Gastrocnemius medialis (tissue), 4 donors: ENCODE results near the gene PROM1.

ENCODE experiments used
- POLR2A ChIP-seq, 2 donors: fragments of 450-650 bp; IDR thresholded peaks; one replicate each; pipeline ENCODE4 v1.6.1; 2017; ENCODE audit warnings: antibody characterized with exemption in 2 of 2, mild to moderate bottlenecking in 2 of 2, moderate library complexity in 2 of 2
- TF ChIP-seq, protein P1 (sequence below), 5 experiments: fragments of 450-650 bp in 3 of 5; fragments of 200-600 bp in 2 of 5; sonication (generic) in 2 of 5; IDR thresholded peaks in 4 of 5; conservative IDR thresholded peaks in 1 of 5; 1 replicate in 4 of 5; 2 replicates in 1 of 5; pipeline ENCODE4 v1.5.1; 2016 to 2019; ENCODE audit warnings: antibody characterized with exemption in 5 of 5, mild to moderate bottlenecking in 3 of 5, moderate library complexity in 3 of 5

DNA sequence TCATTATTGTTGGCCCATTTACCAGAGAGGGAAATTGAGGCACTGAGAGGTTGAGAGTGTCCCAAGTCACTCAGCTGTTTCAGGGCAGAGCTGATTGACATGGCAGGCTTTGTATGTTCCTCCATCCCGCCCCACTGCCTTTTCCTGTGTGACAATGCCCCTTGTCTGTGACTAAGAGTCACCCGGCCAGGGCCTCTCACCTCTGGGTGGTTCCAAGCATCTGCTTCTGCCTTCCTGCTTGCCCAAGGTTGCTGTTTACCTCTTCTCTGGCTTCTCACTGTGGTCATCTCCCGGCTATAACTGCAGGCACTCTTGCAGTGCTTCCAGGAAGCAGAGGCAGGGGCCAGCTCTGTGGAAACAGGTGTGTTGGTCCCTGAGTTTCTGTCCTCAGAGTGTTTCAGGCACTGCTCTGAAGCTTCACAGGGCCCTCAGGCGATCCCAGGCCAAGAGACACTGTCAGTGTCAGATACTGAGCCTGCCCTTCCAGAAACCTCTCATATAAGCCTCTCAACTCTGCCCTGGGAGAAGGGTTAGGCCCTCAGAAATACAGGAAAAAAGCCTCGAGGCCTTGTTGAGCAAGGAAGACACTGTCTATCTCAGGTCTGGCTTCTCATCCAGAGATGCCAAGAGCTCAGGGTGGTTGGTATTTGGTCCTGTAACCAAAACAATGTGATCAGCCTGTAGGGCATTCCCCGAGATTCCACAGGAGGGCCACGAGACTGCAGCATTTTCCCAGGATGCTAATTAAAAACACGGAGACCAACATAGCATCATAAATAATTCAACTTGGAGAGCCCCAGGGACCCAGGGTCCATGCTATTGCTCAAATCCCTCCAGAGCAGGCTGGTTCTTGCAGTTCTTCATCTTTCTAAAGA, 42.0 kb upstream of the PROM1 start:
- TF ChIP-seq, protein P1, sequence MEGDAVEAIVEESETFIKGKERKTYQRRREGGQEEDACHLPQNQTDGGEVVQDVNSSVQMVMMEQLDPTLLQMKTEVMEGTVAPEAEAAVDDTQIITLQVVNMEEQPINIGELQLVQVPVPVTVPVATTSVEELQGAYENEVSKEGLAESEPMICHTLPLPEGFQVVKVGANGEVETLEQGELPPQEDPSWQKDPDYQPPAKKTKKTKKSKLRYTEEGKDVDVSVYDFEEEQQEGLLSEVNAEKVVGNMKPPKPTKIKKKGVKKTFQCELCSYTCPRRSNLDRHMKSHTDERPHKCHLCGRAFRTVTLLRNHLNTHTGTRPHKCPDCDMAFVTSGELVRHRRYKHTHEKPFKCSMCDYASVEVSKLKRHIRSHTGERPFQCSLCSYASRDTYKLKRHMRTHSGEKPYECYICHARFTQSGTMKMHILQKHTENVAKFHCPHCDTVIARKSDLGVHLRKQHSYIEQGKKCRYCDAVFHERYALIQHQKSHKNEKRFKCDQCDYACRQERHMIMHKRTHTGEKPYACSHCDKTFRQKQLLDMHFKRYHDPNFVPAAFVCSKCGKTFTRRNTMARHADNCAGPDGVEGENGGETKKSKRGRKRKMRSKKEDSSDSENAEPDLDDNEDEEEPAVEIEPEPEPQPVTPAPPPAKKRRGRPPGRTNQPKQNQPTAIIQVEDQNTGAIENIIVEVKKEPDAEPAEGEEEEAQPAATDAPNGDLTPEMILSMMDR (IDR thresholded peaks at IDR 0.05 in 4 of 5, conservative IDR thresholded peaks at IDR 0.05 in 1 of 5), result no peak
- TF ChIP-seq POLR2A (IDR thresholded peaks at IDR 0.05), result no peak
